Suppressor macrophage (primary cell): ENCODE results near the gene ABHD3.
"Not testable (repeated sequence)": the region's sequence is repeated elsewhere in the genome, so short reads cannot be mapped to it uniquely, and the experiment has no call there.

ENCODE experiments used
- DNase-seq, 4 experiments: peaks; one replicate each; pipeline ENCODE4 v3.0.0-alpha.2; 2020 to 2022
- total RNA-seq, 17 experiments: gene quantifications; one replicate each; lab custom pipeline; 2026; ENCODE audit warnings: mixed read lengths in 6 of 17, inconsistent platforms in 3 of 17; lab: John Stamatoyannopoulos, UW

ABHD3 gene
- total RNA-seq, result 21.9 to 73.5 (median 44.6) reads per million in 17 experiments

DNA sequence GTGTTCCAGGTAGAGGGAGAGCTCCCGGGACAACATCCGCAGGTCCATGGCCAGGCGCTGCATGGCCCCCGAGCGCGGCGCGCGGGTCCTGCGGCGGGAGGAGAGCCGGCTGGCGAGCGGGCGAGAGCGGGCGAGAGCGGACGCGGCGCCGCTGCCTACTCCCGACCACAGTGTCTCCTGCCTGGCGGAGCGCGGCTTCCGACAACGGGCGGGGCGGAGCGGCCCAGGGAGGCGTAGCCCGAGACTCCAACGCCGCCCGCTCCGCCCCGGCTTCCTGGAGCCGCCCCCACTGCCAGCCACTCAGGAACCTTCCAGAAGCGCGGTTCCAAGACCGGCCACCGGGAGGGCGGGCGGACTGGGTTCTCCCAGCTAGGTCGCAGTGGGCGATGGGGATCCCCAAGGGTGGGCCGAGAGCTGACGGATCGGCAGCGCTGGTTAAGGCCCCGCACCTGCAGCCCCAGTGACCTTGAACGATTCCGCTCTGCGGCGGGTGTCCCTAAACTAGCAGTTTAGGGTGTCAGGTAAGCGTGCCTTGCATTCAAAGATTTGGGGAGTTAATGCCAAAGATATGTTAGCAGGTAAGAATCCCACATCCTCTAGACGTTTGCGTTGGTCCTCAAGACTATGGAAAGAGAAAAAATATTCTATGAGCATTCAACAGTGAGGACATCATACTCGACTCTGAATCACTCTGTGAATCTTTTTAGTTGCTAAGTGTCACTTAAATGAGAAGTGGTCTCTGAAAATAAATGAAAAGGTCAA lies at the start of gene ABHD3:
ABHD3 (minus strand) TSS at position 172 of the 762 bp plus-strand sequence; CDS start at position 63, 109 bp downstream.
- DNase-seq, result peak; percentile 95 to 98 (median 96)

DNA sequence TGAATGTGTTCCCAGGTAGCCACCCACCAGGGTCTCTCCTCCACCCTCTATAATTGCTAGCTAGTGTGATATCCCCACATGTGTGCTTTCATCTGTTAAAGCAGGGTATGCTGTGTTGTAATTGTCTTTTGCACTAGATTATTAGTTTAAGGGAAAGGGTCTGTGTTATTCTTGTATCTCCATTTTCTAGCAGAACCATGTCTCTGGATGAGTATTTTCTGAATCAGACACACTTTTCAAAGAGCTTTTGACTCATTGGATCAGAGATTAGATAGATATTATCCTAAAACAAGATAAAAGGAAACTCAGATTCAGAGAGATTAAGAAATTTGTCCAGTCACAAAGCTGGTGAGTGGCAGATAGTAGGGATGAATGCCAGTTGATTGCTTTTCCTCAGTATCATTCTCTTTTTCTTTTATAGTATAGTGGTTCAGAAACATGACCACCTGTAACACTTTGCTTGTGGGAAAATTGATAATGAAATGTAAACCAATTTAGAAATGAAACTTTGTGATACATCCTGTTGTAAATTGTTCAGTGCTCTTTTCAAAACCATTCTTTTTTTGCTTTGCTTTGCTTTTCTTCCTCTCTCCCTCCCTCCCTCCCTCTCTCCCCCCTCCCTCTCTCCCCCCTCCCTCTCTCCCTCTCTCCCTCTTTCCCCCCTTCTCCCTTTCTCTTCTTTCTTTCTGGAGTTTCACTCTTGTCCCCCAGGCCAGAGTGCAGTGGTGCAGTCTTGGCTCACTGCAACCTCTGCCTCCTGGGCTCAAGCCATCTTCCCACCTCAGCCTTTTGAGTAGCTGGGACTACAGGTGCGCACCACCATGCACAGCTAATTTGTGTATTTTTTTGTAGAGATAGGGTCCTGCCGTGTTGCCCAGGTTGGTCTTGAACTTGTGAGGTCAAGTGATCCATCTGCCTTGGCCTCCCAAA lies 43.5 kb upstream of the ABHD3 start:
- no peak for DNase-seq

DNA sequence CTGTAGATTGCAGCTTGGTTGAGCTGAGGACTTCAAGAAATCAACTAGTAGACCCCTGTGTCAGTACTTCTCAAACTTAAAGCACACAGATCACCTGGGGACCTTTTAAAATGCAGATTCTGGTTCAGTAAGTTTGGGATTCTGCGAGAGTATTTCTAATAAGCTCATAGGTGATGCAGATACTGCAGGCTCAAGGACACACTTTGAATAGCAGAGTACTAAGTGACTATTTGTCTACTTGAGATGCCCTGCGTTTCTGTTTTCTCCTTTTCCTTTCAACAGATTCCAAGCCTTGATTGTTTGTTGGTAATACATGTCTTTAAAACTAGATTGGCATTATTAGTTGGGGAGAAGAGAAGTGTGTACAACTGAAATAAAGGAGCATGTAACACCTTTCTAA lies 42.7 kb upstream of the ABHD3 start:
- no peak for DNase-seq

DNA sequence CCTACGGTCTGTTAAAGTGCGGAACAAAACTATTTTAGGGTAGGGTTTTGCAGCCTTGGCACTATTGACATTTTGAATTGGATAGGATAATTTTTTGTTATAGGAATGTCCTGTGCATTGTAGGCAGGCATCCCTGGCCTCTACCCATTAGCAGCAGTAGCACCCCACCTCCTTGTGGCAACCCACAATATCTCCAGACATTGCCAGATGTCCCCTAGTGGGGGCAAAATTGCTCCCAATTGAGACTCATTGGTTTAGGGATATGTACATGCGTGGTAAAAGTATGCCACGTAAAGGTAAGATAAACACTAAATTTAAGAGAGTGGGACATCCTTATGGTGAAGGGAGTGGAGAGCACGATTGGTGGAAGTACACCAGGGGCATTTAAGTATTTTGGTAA lies 40.7 kb upstream of the ABHD3 start:
- DNase-seq, result no peak

- DNase-seq, result no peak
These were observed 38.7 kb upstream of the ABHD3 start for GRCh38 chr18:21743166-21743832.

DNA sequence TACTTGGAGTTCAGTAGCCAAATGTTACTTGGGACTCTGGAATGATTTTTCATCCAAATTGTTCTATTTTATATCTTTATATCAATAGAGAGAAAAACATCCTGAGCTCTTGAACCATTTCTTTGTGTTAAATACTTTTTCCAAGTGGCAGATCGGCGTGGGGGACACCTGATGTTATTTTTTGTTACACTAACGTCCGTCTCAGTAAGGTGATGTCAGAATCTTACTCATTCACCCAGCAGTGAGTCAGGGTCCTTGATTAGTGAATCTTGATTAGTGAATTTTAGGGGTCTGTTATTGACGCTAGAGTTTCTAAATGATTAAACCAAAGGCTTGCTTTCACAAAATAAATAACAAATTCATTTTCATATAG lies 37.7 kb upstream of the ABHD3 start:
- DNase-seq, result no peak

GRCh38 chr18:21741562-21742314 lies 37.2 kb upstream of the ABHD3 start:
- DNase-seq, result peak; percentile 27 to 68 (median 54)

GRCh38 chr18:21741312-21741561 lies 36.7 kb upstream of the ABHD3 start:
- peak in 1 of 4 experiments; percentile 75 for DNase-seq

GRCh38 chr18:21740538-21741311 lies 36.2 kb upstream of the ABHD3 start, which contains the start of gene MIB1:
Gene MIB1 (plus strand): TSS chr18:21740792. CDS start chr18:21741584, 792 bp downstream.
- peak; percentile 98 to 100 (median 99) for DNase-seq

GRCh38 chr18:21739604-21740537 lies 35.3 kb upstream of the ABHD3 start:
- DNase-seq, result no peak

DNA sequence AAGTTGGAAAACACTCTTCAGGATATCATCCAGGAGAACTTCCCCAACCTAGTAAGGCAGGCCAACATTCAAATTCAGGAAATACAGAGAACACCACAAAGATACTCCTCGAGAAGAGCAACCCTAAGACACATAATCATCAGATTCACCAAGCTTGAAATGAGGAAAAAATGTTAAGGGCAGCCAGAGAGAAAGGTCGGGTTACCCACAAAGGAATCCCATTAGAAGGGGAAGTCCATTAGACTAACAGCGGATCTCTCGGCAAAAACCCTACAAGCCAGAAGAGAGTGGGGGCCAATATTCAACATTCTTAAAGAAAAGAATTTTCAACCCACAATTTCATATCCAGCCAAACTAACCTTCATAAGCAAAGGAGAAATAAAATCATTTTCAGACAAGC lies 32.4 kb upstream of the ABHD3 start:
- not testable (repeated sequence) for DNase-seq

GRCh38 chr18:21735452-21736015 lies 31.0 kb upstream of the ABHD3 start:
- DNase-seq, result no peak

- DNase-seq, result no peak
These were observed 28.4 kb upstream of the ABHD3 start for GRCh38 chr18:21733011-21733410.

DNA sequence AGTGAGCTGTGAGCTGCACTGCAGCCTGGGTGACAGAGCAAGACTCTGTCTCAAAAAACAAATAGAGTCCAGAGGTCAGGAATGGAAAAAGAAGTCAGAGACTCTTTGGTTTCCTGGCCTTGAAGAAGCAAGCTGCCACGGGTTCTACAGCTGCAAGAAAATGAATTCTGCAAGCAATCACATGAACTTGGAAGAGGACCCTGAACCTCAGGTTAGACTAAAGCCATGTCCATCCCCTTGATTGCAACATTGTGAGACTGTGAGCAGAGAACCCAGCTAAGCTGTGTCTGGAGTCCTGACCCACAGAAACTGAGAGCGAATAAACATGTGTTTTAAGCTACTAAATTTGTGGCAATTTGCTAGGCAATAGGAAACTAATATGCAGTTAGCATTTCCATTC lies 23.1 kb upstream of the ABHD3 start:
- DNase-seq, result no peak

DNA sequence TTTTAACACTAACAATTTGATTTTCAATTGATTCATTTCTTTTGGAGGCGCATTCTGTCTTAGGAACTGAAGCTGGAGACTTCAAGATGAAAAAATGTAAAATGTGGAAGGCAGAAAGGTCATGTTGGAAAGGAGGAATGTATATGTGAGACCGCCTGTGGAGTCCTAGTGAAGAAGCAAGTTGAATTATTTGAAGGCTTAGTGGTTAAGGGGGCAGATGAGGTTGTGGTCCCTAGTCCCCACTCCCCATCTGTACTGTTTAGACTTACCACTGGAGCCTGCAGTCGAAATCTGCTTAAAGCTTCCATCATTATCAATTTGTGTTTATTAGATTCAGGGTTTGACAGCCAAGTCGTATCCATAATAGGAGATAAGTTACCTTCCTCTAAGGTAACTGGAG lies 20.6 kb upstream of the ABHD3 start:
- no peak for DNase-seq

DNA sequence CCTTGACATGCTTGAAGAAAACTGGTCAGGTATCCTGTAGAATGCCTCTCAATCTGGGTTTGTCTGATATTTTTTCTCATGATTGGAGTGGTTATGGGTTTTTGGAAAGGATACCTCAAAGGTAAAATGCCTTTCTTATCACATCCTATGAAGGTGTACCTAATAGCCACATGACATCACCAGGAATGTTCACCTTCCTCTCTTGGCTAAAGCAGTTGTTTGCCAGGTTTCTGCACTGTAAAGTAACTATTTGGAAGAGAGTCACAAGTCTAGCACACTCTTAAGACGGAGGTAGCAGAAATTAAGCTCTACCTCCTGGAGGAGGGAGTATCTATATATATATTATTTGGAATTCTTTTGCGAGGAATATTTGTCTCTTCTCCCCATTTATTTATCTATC lies 18.1 kb upstream of the ABHD3 start:
- DNase-seq, result no peak

DNA sequence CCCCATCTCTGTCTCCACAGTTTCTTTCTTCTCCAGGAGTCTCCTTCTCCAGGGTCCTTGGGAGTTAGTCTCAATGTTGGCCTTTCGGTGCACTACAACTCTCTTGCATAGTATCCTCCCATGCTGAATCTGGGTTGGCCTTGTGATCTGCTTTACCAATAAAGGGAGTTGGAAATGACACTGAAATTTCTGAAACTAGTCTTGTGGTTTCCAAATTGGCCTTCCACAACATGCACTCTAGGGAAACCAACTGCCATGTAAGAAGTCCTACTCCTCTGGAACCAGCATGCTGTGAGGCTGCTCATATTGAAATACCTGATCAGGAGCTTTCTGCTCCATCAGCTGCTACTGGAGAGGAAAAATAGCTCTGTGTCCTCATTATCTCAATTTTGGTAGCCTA lies 9.9 kb upstream of the ABHD3 start:
- no peak for DNase-seq

- not testable (repeated sequence) for DNase-seq
These were observed 2.6 kb upstream of the ABHD3 start for GRCh38 chr18:21707130-21707529.

- DNase-seq, result no peak
These were observed 1.9 kb upstream of the ABHD3 start for GRCh38 chr18:21706386-21706865.

- DNase-seq, result no peak
These were observed 1.2 kb downstream of the ABHD3 start for GRCh38 chr18:21703241-21703820.
